ENCODE results near the gene FST.

The FST gene

DNA sequence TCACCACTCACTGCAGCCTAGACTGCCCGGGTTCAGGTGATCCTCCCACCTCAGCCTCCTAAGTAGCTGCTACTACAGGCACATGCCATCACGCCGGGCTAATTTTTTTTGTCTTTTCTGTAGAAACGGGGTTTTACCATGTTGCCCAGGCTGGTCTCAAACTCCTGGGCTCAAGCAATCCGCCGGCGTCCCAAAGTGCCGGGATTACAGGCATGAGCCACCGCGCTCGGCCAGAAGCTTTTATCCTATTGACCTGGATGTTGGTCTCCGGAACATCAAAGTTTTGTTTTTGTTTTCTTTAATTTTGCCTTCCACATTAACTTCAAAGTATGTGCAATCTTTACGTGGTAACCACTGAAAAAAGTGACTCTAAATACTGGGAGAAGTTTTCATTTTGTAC, 42.4 kb upstream of the FST start:
- no peak for DNase-seq
- TF ChIP-seq, protein P1, sequence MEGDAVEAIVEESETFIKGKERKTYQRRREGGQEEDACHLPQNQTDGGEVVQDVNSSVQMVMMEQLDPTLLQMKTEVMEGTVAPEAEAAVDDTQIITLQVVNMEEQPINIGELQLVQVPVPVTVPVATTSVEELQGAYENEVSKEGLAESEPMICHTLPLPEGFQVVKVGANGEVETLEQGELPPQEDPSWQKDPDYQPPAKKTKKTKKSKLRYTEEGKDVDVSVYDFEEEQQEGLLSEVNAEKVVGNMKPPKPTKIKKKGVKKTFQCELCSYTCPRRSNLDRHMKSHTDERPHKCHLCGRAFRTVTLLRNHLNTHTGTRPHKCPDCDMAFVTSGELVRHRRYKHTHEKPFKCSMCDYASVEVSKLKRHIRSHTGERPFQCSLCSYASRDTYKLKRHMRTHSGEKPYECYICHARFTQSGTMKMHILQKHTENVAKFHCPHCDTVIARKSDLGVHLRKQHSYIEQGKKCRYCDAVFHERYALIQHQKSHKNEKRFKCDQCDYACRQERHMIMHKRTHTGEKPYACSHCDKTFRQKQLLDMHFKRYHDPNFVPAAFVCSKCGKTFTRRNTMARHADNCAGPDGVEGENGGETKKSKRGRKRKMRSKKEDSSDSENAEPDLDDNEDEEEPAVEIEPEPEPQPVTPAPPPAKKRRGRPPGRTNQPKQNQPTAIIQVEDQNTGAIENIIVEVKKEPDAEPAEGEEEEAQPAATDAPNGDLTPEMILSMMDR (IDR thresholded peaks at IDR 0.05): no peak
- Mint-ChIP-seq H3K4me1 (peaks cover 4% of the 10 kb centered on the region), H3K4me3 (no peak overlapping the region), H3K9me3 (no peaks in the 10 kb centered on the region), H3K36me3 (ENCODE audit: low read depth) (no peaks in the 10 kb centered on the region), H3K27ac (no peak overlapping the region), H3K27me3 (ENCODE audit: low read depth, poor library complexity) (peaks cover 4% of the 10 kb centered on the region)

DNA sequence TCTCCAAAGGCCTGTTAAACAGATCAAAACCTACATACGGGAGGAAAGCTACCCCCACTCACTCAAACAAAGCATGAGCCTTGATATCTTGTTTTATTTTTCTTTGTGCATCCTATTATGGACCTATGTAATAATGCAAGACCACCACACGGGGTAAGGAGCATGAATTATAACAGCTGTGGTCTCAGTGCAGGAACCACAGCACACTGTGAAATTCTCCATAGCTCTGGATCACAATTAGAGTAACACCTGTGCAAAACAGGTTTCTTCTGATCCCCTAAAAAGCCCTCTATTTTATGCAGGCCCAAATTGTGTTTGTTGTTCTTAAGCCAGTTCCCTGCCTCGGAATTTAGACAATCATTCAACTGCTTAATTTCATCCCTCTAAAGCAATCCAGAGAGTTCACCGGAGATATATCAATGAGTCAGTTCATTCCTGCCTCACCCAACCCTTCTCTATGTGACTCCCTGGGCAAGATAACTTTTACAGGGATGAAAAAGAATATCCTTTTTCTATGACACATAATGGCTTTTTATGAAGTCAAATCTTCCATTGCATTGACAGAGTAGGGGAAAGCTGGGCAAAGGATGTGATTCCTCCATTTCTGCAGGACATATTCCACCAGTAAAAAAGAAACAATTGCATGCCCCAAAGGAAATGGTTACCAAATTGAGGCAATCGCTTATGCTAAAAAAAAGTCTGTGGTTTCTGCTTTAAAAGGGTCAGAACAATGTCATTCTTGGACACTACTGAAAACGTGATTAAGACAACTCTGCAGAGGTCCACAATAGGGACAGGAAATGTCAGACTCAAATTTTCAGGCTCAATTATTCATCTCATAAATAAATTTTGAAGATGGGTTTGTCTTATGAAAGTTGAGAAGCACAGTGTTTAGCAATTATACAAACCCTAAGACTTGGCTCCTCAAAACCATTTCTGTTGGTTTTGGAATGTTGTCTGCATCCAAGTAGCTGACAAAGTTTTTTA, 41.6 kb upstream of the FST start:
- no peak for DNase-seq
- TF ChIP-seq, protein P1 (IDR thresholded peaks at IDR 0.05): no peak

DNA sequence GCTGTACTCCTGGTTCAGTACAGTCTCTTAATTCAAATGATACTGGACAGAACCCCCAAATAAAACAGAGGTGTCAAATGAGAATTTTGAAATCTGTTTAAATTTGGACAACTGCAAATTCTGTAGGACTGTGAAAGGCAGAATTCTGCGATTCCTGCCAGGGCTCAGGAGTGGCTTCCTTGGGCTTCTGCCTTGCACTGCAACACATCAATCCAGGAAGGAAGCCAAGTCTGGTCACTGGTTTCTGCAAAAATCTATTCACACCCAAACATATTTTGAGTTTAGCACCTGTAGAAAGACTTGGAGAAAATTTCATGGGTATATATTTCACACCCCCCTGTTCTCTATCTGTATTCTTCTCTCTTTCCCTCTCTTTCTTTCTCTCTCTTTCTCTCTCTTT, 37.5 kb upstream of the FST start:
- Mint-ChIP-seq H3K36me3 (ENCODE audit: low read depth) (no peaks in the 10 kb centered on the region), H3K27me3 (ENCODE audit: low read depth, poor library complexity) (no peaks in the 10 kb centered on the region), H3K9me3 (no peaks in the 10 kb centered on the region), H3K27ac (no peak overlapping the region), H3K4me1 (no peaks in the 10 kb centered on the region), H3K4me3 (no peak overlapping the region)
- TF ChIP-seq, protein P1 (IDR thresholded peaks at IDR 0.05): no peak
- no peak for DNase-seq

More for the DNA sequence above, 41.6 kb upstream of the FST start:
- no peak overlapping the region for H3K4me3 Mint-ChIP-seq
- H3K9me3 Mint-ChIP-seq: no peaks in the 10 kb centered on the region
- no peaks in the 10 kb centered on the region for H3K36me3 Mint-ChIP-seq (ENCODE audit: low read depth)
- peaks cover 4% of the 10 kb centered on the region for H3K4me1 Mint-ChIP-seq
- no peak overlapping the region for H3K27ac Mint-ChIP-seq
- H3K27me3 Mint-ChIP-seq (ENCODE audit: low read depth, poor library complexity): peaks cover 4% of the 10 kb centered on the region

DNA sequence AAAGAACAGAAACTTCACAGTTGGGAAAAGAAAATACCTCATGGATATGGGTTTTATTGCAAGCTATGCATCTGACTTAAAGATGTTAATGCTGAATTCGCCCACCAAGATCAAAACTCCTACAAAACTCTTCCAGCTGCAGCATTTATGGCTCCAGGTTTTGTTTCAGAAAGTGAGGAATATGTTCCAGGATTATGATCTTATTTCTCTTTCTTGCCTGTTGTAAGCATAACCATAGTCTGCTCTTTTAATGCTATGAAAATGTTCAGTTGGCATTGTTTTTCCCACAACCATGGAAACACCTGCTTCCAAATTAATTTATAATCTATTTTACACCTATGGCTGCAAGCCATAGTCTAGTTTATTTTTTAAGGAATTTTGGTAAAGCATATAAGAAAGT, 34.9 kb upstream of the FST start:
- Mint-ChIP-seq H3K9me3 (no peaks in the 10 kb centered on the region), H3K27ac (no peak overlapping the region), H3K4me1 (peaks cover 2% of the 10 kb centered on the region), H3K36me3 (ENCODE audit: low read depth) (no peaks in the 10 kb centered on the region), H3K4me3 (no peak overlapping the region), H3K27me3 (ENCODE audit: low read depth, poor library complexity) (no peaks in the 10 kb centered on the region)
- TF ChIP-seq, protein P1 (IDR thresholded peaks at IDR 0.05): no peak
- DNase-seq: no peak

DNA sequence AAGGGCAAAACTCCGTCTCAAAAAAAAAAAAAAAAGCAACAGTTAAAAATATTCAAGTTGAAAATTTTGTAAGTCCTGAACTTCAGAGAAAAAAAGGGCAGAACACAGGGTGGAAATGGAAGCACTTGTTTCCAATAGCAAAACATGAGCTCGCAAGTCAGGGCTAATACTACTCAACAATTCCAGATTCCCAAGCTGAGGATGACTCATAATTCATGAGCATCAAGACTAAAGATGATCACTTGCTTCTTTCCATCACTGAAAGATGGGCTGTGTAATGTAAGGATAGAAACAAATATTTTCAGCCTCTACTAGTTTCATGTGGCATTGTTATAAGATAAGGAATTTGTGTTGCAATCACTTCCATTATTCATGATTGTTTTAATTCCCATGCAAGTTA, 33.5 kb upstream of the FST start:
- H3K27ac Mint-ChIP-seq: no peak overlapping the region
- peaks cover 5% of the 10 kb centered on the region for H3K4me1 Mint-ChIP-seq
- H3K36me3 Mint-ChIP-seq (ENCODE audit: low read depth): no peaks in the 10 kb centered on the region
- H3K4me3 Mint-ChIP-seq: no peak overlapping the region
- H3K27me3 Mint-ChIP-seq (ENCODE audit: low read depth, poor library complexity): no peaks in the 10 kb centered on the region
- no peak for DNase-seq
- TF ChIP-seq, protein P1 (IDR thresholded peaks at IDR 0.05): no peak
- H3K9me3 Mint-ChIP-seq: no peaks in the 10 kb centered on the region

DNA sequence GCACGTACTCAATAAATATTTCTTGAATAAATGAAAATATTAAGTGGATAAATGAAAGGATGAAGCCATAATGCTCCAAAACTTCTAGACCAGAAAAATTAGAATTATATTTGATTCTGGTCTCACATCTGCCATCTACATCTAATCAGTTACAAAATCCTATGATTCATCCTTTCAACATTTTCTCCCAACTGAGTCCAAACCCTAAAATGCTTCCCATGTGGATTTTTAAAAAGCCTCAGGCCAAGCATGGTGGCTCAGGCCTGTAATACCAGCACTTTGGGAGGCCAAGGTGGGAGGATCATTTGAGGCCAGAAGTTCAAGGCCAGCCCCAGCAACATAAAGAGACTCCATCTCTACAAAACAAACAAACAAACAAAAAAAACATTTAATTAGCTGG, 31.6 kb upstream of the FST start:
- H3K4me1 Mint-ChIP-seq: peaks cover 5% of the 10 kb centered on the region
- H3K27me3 Mint-ChIP-seq (ENCODE audit: low read depth, poor library complexity): no peaks in the 10 kb centered on the region
- TF ChIP-seq, protein P1 (IDR thresholded peaks at IDR 0.05): no peak
- H3K9me3 Mint-ChIP-seq: no peaks in the 10 kb centered on the region
- no peak overlapping the region for H3K4me3 Mint-ChIP-seq
- H3K36me3 Mint-ChIP-seq (ENCODE audit: low read depth): no peaks in the 10 kb centered on the region
- no peak overlapping the region for H3K27ac Mint-ChIP-seq
- DNase-seq: no peak

Data from nephron progenitor cell (in vitro differentiated cells).